ENCODE results near the gene ALG8. TPM values are rescaled to one million over a fixed set of nuclear protein-coding genes. Genes with fewer than 3 reads are reported as not detected.

Gene ALG8
- total RNA-seq, 1 experiment from 2014 or later: 97.0 TPM

DNA sequence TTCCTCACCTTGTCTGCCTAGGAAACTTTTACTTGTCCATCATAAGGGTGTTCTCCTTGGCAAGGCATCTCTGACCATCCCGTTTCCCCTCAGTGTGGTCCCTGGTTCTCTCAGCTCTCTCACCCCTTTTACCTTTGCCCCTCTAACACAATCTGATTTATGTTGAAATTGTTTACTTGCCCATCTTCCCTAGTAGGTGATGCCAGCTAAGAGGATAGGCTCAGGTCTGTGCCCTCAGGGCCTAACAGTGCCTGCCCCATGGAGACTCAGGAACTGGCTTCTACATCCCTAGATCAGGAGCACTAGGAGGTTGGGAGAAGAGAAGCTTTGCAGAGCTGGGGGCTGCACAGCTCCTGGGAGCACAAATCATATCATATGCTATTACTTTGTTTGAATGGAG is 21.1 kb upstream of the ALG8 start:
- Histone ChIP-seq H3K36me3 (ENCODE audit: control insufficient read depth, insufficient read depth, low read length) (no peaks in the 10 kb centered on the region), H3K4me1 (ENCODE audit: control insufficient read depth, insufficient read depth, low read length) (peaks cover 11% of the 10 kb centered on the region), H3K4me3 (ENCODE audit: low read depth in 2 of 2, low read length in 2 of 2) (no peak overlapping the region), H3K27ac (ENCODE audit: low read length) (no peak overlapping the region), H3K27me3 (ENCODE audit: control insufficient read depth, insufficient read depth, low read length) (no peaks in the 10 kb centered on the region), H3K9me3 (ENCODE audit: control insufficient read depth, insufficient read depth, low read depth, low read length) (no peaks in the 10 kb centered on the region)
- DNase-seq (ENCODE audit: low read depth, low spot score) (no peak), ATAC-seq (no peak)
- TF ChIP-seq REST (IDR thresholded peaks at IDR 0.05; ENCODE audit: insufficient read depth in 1 of 2, low read depth in 2 of 2, low read length in 1 of 2): no peak
- no peak for TF ChIP-seq SIN3A (IDR thresholded peaks at IDR 0.05; ENCODE audit: borderline replicate concordance, insufficient read depth, low read depth, low read length)
- TF ChIP-seq, protein P1, sequence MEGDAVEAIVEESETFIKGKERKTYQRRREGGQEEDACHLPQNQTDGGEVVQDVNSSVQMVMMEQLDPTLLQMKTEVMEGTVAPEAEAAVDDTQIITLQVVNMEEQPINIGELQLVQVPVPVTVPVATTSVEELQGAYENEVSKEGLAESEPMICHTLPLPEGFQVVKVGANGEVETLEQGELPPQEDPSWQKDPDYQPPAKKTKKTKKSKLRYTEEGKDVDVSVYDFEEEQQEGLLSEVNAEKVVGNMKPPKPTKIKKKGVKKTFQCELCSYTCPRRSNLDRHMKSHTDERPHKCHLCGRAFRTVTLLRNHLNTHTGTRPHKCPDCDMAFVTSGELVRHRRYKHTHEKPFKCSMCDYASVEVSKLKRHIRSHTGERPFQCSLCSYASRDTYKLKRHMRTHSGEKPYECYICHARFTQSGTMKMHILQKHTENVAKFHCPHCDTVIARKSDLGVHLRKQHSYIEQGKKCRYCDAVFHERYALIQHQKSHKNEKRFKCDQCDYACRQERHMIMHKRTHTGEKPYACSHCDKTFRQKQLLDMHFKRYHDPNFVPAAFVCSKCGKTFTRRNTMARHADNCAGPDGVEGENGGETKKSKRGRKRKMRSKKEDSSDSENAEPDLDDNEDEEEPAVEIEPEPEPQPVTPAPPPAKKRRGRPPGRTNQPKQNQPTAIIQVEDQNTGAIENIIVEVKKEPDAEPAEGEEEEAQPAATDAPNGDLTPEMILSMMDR (IDR thresholded peaks at IDR 0.05): no peak
- no peak for TF ChIP-seq TCF7L2 (IDR thresholded peaks at IDR 0.05; ENCODE audit: low read depth, low read length)
- TF ChIP-seq POLR2AphosphoS5 (IDR thresholded peaks at IDR 0.05; ENCODE audit: low read depth, low read length): no peak
- POLR2A ChIA-PET: no interaction called here
- intact Hi-C loops (cut with micrococcal nuclease; ENCODE audit: unreplicated experiment) (no loop called here), in situ Hi-C loops (cut with HindIII; ENCODE audit: low pct_unique_long_range_greater_than_20kb, low sequenced_read_pairs) (no loop called here)
- CTCF ChIA-PET: no interaction called here
- no TSS peak for BruUV-seq (replicated peaks)

DNA sequence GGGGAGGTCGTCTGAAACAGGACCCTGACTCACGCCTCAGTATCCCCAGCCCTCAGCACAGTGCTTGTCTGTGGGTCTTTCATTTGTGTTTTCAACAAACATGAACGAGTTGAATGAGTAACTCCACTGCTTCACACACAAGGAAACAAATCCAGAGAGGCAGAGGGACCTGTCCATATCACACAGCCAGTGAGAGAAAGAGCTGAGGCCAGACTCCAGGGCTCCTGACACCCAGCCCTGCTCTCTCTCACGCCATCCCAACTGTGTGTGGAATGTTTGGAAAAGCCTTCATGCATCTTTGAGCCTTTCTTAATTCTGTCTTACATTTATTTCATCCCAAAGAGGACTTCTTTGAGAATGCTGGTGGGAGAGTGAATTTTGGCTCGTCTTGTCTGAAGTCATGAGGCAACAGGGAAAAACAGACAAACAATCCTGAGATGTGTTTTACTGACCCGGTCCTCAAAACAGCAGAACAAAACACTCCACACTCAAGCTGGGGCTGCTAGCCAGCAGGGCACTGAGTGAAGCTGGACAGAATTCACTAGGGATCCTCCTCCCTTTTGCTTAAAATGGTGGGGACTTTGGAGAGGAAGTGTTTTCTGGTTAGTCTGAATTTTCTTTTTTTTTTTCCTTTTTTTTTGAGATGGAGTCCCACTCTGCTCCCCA is 19.7 kb upstream of the ALG8 start:
- H3K36me3 ChIP-seq (ENCODE audit: control insufficient read depth, insufficient read depth, low read length): no peaks in the 10 kb centered on the region
- in situ Hi-C loops (cut with HindIII; ENCODE audit: low pct_unique_long_range_greater_than_20kb, low sequenced_read_pairs): no loop called here
- ChIA-PET CTCF (no interaction called here), POLR2A (interaction anchor here (0.5 kb wide), 1 partner anchor 29 kb away, joined by 13 read pairs; the partner anchor contains the start of gene KCTD21)
- H3K4me1 ChIP-seq (ENCODE audit: control insufficient read depth, insufficient read depth, low read length): peaks cover 11% of the 10 kb centered on the region
- no TSS peak for BruUV-seq (replicated peaks)
- DNase-seq (ENCODE audit: low read depth, low spot score) (no peak), ATAC-seq (no peak)
- no peak overlapping the region for H3K4me3 ChIP-seq (ENCODE audit: low read depth in 2 of 2, low read length in 2 of 2)
- no peak for TF ChIP-seq REST (IDR thresholded peaks at IDR 0.05; ENCODE audit: insufficient read depth in 1 of 2, low read depth in 2 of 2, low read length in 1 of 2)
- no peak for TF ChIP-seq SIN3A (IDR thresholded peaks at IDR 0.05; ENCODE audit: borderline replicate concordance, insufficient read depth, low read depth, low read length)
- TF ChIP-seq POLR2AphosphoS5 (IDR thresholded peaks at IDR 0.05; ENCODE audit: low read depth, low read length): no peak
- TF ChIP-seq, protein P1 (IDR thresholded peaks at IDR 0.05): no peak
- TF ChIP-seq TCF7L2 (IDR thresholded peaks at IDR 0.05; ENCODE audit: low read depth, low read length): no peak
- no peaks in the 10 kb centered on the region for H3K9me3 ChIP-seq (ENCODE audit: control insufficient read depth, insufficient read depth, low read depth, low read length)
- no peaks in the 10 kb centered on the region for H3K27me3 ChIP-seq (ENCODE audit: control insufficient read depth, insufficient read depth, low read length)
- no peak overlapping the region for H3K27ac ChIP-seq (ENCODE audit: low read length)
- intact Hi-C loops (cut with micrococcal nuclease; ENCODE audit: unreplicated experiment): no loop called here

Measured in Panc1 (cell line).